Bronchial epithelial cell (primary cell): ENCODE measurements around the gene TIPARP. TPM values are rescaled to one million over a fixed set of nuclear protein-coding genes. Genes with fewer than 3 reads are reported as not detected.
A peak's percentile ranks its signal among the peaks of the same experiment; 100 is the strongest.
"Not testable (repeated sequence)": the region's sequence is repeated elsewhere in the genome, so short reads cannot be mapped to it uniquely, and the experiment has no call there.

Source experiments
- DNase-seq: peaks from one replicate; pipeline ENCODE4 v3.0.0-alpha.2; 2010; ENCODE audit warnings: low read depth
- FAIRE-seq: peaks from 2 replicates; lab custom pipeline; 2011; peaks lifted over from hg19 to GRCh38; lab: Jason Lieb, UNC
- H3K27me3 ChIP-seq: 2 replicates; pipeline ENCODE4 v1.5.1; 2011; ENCODE audit warnings: low read length; ENCODE audit not compliant: control insufficient read depth, insufficient read depth
- H3K36me3 ChIP-seq: 2 replicates; pipeline ENCODE4 v1.5.1; 2011; ENCODE audit warnings: low read length; ENCODE audit not compliant: control insufficient read depth, insufficient read depth
- H3K4me3 ChIP-seq: 2 replicates; pipeline ENCODE4 v1.5.1; 2011; ENCODE audit warnings: mild to moderate bottlenecking, low read depth, low read length, control low read depth
- CTCF ChIP-seq: IDR thresholded peaks from 2 replicates; pipeline ENCODE4 v1.5.1; 2011; ENCODE audit warnings: mild to moderate bottlenecking, moderate library complexity, low read length, control low read depth, inconsistent platforms; ENCODE audit not compliant: insufficient read depth, severe bottlenecking
- total RNA-seq: library from RNA; depleted of rRNA; stranded (reverse); fragments of >200 nt; gene quantifications from 2 replicates; pipeline ENCODE4 v1.2.1, GENCODE V29; 2014

TIPARP gene
- total RNA-seq, 1 donor from 2014 or later: 110 TPM

- H3K4me3 ChIP-seq: no peak overlapping the region
- no peak for FAIRE-seq
- H3K36me3 ChIP-seq: peaks cover 1% of the 10 kb centered on the region
- no peaks in the 10 kb centered on the region for H3K27me3 ChIP-seq
- TF ChIP-seq CTCF: no peak
- DNase-seq: peak; percentile 88
Measured at GRCh38 chr3:156728267-156728985, 54.0 kb downstream of the TIPARP start.

DNA sequence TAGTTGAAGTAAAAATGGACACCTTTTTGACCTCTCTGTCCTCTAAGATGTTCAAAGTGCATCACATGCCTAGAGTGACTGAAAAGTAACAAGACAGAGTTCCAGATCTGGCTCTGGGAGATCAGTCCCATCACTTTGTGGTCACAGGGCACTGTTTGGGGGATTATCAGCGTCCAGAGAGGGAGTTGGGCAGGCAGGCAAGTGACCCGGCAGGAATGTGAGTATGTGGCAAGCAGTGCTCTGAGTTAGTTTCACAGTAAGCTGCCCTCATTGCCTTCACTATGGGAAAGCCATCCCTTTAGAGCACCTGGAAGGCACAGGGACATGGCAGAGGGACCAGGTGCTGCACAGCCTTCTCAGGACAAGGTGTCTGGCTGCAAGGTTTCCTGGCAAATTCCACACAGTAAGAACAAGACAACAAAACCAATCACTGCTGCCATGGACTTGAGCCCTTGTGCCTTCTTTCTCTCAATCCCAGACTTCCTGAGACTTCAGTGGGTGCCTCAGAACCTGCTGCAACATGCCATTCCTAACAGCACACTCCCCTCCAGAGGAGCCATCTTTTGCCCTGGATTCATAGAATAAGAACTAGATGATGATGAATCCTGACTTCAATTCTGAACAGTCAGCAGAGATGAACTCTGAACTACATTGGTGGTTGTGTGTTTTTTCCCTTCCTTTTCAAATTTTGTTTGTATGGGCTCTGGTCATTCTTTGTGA lies 55.2 kb downstream of the TIPARP start:
- Histone ChIP-seq H3K27me3 (no peaks in the 10 kb centered on the region), H3K36me3 (peaks cover 1% of the 10 kb centered on the region), H3K4me3 (no peak overlapping the region)
- FAIRE-seq (no peak), DNase-seq (peak; percentile 70)
- no peak for TF ChIP-seq CTCF

- TF ChIP-seq CTCF: no peak
- DNase-seq: no peak
- H3K36me3 ChIP-seq: peaks cover 1% of the 10 kb centered on the region
- no peak for FAIRE-seq
- H3K4me3 ChIP-seq: no peak overlapping the region
- no peaks in the 10 kb centered on the region for H3K27me3 ChIP-seq
Measured at GRCh38 chr3:156731813-156732212, 57.4 kb downstream of the TIPARP start.

DNA sequence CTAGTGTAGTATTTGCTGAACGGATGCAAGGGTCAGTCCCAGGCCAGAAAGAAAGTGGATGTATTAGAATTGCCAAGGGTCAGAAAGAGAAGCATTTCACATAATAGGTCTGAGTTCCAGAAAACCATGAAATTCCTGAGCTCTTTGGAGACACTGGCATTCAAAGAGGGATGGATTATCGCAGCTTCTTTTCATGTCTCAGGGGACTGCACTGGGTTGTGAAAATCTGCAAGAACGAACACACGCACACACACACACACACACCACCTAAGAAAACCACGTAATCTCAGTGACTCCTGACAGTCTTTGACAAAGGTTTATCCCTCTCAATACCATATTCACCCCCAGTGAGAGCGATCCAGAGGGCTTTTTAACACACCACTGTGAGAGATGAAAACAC lies 57.9 kb downstream of the TIPARP start:
- no peak for FAIRE-seq

DNA sequence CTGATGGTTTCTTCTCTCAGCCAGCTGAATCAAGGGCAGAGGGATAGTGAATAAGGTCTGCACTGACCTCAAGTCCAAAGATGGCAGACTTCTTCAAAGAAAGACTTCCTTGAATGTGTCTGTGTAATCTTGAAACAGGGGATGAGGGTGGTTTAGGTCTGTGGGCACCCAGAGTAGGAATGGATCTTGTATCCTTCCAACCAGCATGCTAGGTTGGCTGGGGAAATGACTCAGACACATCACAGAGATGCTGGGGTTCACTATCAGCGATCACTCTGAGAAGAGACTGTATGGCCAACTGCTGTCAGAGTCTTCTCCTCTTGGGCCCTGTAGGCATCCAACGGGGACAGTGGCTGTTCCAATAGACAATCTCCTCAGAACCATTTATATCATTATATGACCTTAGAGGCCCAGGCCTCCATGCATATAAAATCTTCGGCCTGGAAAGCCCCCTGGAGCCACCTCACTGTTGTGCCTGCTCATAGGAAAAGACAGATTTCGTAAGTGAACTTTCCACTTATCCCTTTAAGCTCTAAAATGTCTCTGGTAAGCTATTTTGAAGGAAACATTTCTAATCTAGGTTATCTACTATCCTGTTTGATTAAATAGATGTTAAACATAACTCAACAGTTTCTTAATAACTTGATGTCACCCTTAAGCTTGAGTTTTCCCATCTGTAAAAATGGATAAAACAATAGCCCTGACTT lies 58.5 kb downstream of the TIPARP start:
- no peaks in the 10 kb centered on the region for H3K27me3 ChIP-seq
- no peak for TF ChIP-seq CTCF
- no peak for DNase-seq
- no peak for FAIRE-seq
- H3K36me3 ChIP-seq: peaks cover 1% of the 10 kb centered on the region
- H3K4me3 ChIP-seq: no peak overlapping the region

More for the DNA sequence above, 57.9 kb downstream of the TIPARP start:
- TF ChIP-seq CTCF: no peak
- H3K27me3 ChIP-seq: no peaks in the 10 kb centered on the region
- H3K4me3 ChIP-seq: no peak overlapping the region
- no peak for DNase-seq
- peaks cover 1% of the 10 kb centered on the region for H3K36me3 ChIP-seq

DNA sequence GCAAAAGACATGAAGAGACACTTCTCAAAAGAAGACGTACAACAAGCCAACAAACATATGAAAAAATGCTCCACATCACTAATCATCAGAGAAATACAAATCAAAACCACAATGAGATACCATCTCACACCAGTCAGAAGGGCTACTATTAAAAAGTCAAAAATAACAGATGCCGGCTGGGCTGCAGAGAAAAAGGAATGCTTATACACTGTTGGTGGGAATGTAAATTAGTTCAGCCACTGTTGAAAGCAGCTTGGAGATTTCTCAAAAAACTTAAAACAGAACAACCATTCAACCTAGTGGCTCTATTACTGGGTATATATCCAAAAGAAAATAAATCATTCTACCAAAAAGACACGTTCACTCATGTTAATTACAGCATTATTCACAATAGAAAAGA lies 60.3 kb downstream of the TIPARP start:
- not testable (repeated sequence) for H3K4me3 ChIP-seq, H3K27me3 ChIP-seq, FAIRE-seq, H3K36me3 ChIP-seq, DNase-seq
